Mucosa of rectum (tissue), 2 donors: ENCODE results near the gene OR52A5.

Source experiments
- H3K27ac ChIP-seq, 2 donors: one replicate each; pipeline ENCODE4 v1.7.0; 2013; ENCODE audit warnings: inconsistent platforms in 2 of 2, low read depth in 2 of 2, low read length in 2 of 2
- H3K27me3 ChIP-seq, 2 donors: one replicate each; pipeline ENCODE4 v1.7.0; 2013; ENCODE audit warnings: low read length in 2 of 2; ENCODE audit not compliant: control insufficient read depth in 2 of 2, insufficient read depth in 2 of 2
- H3K36me3 ChIP-seq, 2 donors: one replicate each; pipeline ENCODE4 v1.7.0; 2013; ENCODE audit warnings: low read length in 2 of 2; ENCODE audit not compliant: control insufficient read depth in 2 of 2, insufficient read depth in 2 of 2
- H3K4me1 ChIP-seq, 2 donors: one replicate each; pipeline ENCODE4 v1.7.0; 2013; ENCODE audit warnings: low read length in 2 of 2, mild to moderate bottlenecking in 1 of 2; ENCODE audit not compliant: control insufficient read depth in 2 of 2, insufficient read depth in 2 of 2
- H3K4me3 ChIP-seq, 2 donors: one replicate each; pipeline ENCODE4 v1.7.0; 2013; ENCODE audit warnings: low read length in 2 of 2
- H3K9ac ChIP-seq, 2 donors: one replicate each; pipeline ENCODE4 v1.7.0; 2013; ENCODE audit warnings: low read length in 2 of 2, low read depth in 1 of 2, mild to moderate bottlenecking in 1 of 2
- H3K9me3 ChIP-seq, 2 donors: one replicate each; pipeline ENCODE4 v1.7.0; 2013; ENCODE audit warnings: low read length in 2 of 2; ENCODE audit not compliant: control insufficient read depth in 2 of 2
- donor health status: healthy.
- donor health status: Normal muscosa, but diverticular disease.

OR52A5 gene

DNA sequence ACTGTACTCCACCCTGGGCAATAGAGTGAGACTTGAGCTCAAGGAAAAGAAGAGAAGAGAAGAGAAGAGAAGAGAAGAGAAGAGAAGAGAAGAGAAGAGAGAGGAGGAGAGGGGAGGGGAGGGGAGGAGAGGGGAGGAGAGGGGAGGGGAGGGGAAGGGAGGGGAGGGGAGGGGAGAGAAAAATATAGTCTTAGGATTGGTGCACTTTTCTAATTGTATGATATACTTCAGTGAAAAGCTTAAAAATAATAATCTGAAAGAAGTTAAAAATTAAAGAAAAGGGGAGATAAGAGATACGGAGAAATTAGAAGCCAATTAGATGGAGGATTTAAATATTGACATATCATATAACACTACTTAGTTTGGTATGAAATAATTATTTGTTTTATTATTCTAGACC lies 19.3 kb downstream of the OR52A5 start:
- H3K9ac ChIP-seq = no peak overlapping the region

DNA sequence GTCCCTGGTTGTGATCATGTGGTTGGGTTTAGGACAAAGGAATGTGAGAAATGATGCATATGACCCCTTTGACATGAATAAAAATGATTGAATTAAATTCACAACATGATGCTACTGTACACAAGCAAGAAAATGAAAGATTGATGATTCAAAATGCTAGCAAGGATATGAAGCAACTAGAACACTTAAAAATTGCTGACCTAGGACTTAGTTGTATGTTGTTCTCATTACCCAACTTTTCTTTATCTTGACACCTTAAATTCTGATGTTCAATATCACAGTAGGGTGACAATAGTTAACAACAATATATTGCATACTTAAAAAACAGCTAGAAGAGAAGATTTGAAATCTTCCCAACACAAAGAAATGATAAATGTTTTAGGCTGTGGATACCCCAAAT lies 20.6 kb downstream of the OR52A5 start:
- Histone ChIP-seq H3K4me3 (no peak overlapping the region), H3K27ac (no peak overlapping the region), H3K4me1 (no peaks in the 10 kb centered on the region), H3K27me3 (no peaks in the 10 kb centered on the region), H3K9me3 (no peaks in the 10 kb centered on the region), H3K36me3 (no peaks in the 10 kb centered on the region), H3K9ac (no peak overlapping the region)

More for the DNA sequence above, 19.3 kb downstream of the OR52A5 start:
- Histone ChIP-seq H3K9me3 (no peaks in the 10 kb centered on the region), H3K27me3 (no peaks in the 10 kb centered on the region), H3K4me3 (no peak overlapping the region), H3K4me1 (no peaks in the 10 kb centered on the region), H3K36me3 (no peaks in the 10 kb centered on the region), H3K27ac (no peak overlapping the region)

DNA sequence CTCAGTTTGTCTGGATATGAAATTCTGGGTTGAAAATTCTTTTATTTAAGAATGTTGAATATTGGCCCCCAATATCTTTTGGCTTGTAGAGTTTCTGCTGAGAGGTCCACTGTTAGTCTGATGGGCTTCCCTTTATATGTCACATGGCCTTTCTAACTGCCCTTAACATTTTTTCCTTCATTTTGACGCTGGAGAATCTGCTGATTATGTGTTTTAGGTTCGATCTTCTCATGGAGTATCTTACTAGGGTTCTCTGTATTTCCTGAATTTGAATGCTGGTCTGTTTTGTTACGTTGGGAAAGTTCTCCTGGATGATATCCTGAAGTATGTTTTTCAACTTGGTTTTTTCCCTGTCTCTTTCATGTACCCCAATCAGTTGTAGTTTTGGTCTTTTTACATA lies 22.8 kb downstream of the OR52A5 start:
- Histone ChIP-seq H3K9me3 (no peaks in the 10 kb centered on the region), H3K27me3 (no peaks in the 10 kb centered on the region), H3K4me1 (no peaks in the 10 kb centered on the region), H3K27ac (no peak overlapping the region), H3K4me3 (no peak overlapping the region), H3K36me3 (no peaks in the 10 kb centered on the region), H3K9ac (no peak overlapping the region)

DNA sequence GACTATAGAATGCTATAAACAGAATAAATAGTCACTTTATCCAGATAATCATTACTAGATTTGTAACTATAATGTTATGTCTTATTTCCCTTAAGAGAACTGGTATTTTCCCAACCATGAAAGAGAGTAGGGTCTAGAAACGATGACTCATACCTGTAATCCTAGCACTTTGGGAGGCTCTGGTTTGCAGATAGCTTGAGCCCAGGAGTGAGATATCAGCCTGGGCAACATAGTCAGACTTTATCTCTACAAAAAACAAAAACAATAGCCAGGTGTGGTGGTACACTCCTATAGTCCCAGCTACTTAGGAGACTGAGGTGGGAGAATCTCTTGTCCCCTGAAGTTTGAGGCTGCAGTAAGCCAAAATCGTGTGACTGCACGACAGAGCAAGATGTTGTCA lies 30.9 kb downstream of the OR52A5 start:
- no peak overlapping the region for H3K4me3 ChIP-seq
- H3K27ac ChIP-seq = no peak overlapping the region
- H3K27me3 ChIP-seq = no peaks in the 10 kb centered on the region
- no peaks in the 10 kb centered on the region for H3K4me1 ChIP-seq
- H3K9me3 ChIP-seq = no peaks in the 10 kb centered on the region
- H3K9ac ChIP-seq = no peak overlapping the region
- H3K36me3 ChIP-seq = no peaks in the 10 kb centered on the region

DNA sequence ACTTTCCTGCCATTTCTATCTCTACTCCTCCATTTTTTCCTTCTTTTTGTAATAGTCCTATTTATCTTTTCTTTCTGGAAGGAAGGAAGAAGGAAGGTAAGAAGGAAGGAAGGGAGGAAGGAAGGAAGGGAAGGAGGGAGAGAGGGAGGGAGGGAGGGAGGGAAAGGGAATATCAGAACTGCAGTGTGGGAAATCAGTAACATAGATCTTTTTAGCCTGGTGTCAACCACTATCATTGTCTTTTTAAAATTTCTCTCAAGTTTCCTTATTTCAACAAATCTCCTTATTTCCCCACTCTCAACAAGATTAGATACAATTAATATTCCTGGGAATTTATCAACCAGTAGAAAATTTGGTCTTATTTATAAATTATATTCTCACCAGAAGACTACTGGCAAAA lies 35.1 kb downstream of the OR52A5 start:
- no peak overlapping the region for H3K4me3 ChIP-seq
- H3K36me3 ChIP-seq = no peaks in the 10 kb centered on the region
- H3K27ac ChIP-seq = no peak overlapping the region
- no peaks in the 10 kb centered on the region for H3K4me1 ChIP-seq
- H3K9me3 ChIP-seq = no peaks in the 10 kb centered on the region
- no peaks in the 10 kb centered on the region for H3K27me3 ChIP-seq
- no peak overlapping the region for H3K9ac ChIP-seq

DNA sequence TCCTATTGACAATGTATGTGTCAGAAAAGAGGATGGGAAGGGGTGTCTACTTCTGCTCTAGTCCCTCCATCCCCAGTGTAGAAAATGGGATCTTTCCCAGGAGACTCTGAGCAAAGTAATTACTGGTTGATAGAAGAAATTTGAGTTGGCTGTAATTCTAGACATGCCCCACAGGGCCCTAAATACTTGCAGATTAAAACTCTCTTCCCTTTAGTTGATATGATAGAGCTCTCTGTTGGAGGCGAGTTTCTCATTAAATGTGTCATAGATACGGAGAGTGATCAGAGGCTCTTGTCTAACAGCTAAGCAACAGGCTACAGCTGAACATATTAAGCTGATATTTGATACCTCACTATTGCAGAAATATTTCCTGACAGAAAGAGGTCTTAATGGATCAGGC lies 35.9 kb downstream of the OR52A5 start:
- Histone ChIP-seq H3K27ac (no peak overlapping the region), H3K36me3 (no peaks in the 10 kb centered on the region), H3K4me1 (no peaks in the 10 kb centered on the region), H3K9me3 (no peaks in the 10 kb centered on the region), H3K4me3 (no peak overlapping the region), H3K9ac (no peak overlapping the region), H3K27me3 (no peaks in the 10 kb centered on the region)

DNA sequence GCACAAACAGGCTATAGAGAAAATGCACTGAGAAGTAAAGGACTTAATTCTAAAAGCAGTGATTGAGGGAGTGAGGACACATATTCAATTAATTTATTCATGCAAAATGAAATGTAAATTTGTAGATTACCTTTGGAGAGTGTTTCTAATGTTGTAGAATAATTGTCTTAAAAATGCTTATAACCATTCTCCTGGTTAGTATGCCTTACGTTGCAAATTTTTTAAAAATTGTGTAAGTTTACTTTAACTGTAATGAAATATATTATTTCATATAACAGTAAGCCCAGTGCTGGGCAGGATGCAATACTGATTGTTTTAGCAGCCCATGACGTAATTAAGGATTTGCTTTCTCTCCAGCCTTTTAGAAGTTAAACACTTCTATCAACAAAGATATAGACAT lies 42.1 kb downstream of the OR52A5 start:
- Histone ChIP-seq H3K9ac (no peak overlapping the region), H3K4me1 (no peaks in the 10 kb centered on the region), H3K36me3 (no peaks in the 10 kb centered on the region), H3K27me3 (no peaks in the 10 kb centered on the region), H3K4me3 (no peak overlapping the region), H3K9me3 (no peaks in the 10 kb centered on the region), H3K27ac (no peak overlapping the region)

DNA sequence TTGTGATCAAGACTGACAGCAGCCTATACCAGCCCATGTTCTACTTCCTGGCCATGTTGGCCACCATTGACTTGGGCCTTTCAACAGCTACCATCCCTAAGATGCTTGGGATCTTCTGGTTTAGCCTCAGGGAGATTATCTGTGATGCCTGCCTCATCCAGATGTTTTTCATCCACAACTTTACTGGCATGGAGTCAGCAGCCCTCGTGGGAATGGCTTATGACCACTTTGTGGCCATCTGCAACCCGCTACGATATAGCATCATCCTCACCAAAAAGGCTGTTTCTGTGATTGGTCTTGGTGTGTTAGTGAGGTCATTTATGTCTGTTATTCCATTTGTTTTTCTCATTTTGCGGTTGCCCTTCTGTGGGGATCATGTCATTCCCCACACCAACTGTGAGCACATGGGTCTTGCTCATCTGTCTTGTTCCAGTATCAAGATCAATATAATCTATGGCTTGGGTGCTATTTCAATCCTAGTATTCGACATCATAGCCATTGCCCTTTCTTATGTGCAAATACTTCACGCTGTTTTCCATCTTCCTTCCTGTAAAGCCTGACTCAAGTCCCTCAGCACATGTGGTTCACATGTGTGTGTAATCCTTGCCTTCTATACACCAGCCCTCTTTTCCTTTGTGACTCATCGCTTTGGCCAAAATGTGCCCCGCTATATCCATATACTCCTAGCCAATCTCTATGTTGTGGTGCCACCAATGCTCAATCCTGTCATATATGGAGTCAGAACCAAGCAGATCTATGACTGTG lies 45.2 kb downstream of the OR52A5 start:
- no peaks in the 10 kb centered on the region for H3K9me3 ChIP-seq
- H3K4me3 ChIP-seq = no peak overlapping the region
- H3K9ac ChIP-seq = no peak overlapping the region
- H3K4me1 ChIP-seq = no peaks in the 10 kb centered on the region
- H3K27me3 ChIP-seq = no peaks in the 10 kb centered on the region
- no peak overlapping the region for H3K27ac ChIP-seq
- H3K36me3 ChIP-seq = no peaks in the 10 kb centered on the region

DNA sequence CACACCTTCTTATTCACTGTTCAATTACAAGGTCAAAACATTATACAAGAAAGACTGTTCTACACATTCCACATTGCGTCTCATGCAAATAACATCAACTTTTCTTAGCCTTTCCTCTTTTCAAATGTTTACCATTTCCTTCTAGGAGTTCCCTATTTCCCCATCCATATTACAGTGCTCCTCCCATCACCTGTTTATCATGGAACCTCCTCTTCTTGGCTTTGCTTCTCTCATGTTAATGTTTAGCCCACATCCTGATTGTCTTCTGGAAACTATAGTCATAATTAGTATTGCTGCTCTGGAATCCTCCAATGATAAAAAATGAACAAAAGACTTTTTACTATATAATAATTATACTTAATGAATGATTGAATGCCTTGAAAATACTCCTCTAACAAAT lies 47.5 kb downstream of the OR52A5 start:
- Histone ChIP-seq H3K4me1 (no peaks in the 10 kb centered on the region), H3K9me3 (no peaks in the 10 kb centered on the region), H3K4me3 (no peak overlapping the region), H3K9ac (no peak overlapping the region), H3K27me3 (no peaks in the 10 kb centered on the region), H3K36me3 (no peaks in the 10 kb centered on the region), H3K27ac (no peak overlapping the region)

DNA sequence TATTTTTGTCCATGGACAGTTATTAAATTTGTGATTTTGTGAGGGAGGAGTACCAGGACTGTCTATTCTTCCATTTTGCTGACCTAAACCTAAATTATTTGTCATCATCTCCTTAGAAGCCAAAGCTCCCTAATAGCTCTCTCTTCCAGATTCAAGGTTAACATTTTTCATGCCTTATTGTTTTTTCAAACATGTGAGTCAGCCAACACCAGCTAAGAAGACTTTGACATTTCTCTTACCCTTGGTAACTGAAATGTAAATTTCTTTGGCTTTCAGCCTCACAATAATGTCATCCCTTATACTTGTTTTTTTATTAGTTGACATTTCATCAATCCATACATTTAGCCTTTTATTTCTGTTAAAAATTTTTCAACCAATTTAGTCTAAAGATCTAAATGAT lies 49.6 kb downstream of the OR52A5 start:
- Histone ChIP-seq H3K36me3 (no peaks in the 10 kb centered on the region), H3K4me1 (no peaks in the 10 kb centered on the region), H3K27ac (no peak overlapping the region), H3K9me3 (no peaks in the 10 kb centered on the region), H3K9ac (no peak overlapping the region), H3K27me3 (no peaks in the 10 kb centered on the region), H3K4me3 (no peak overlapping the region)

DNA sequence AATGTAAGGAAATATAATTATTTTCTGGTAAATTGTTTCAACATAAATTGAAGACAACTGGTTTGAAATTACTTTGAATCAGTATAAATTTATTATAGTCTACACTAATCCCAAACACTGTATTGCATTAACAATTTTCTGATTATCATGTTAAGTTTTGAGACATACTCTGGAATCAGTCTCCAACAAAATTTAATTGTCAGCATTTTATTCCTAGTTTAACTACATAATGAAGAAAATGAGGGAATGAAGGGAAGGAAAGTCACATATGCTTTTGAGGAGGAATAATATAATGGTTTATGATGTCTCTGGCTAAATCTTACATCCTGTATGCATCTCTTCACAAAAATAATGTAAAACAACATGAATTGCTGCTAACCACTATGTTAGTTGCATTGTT lies 54.6 kb downstream of the OR52A5 start:
- H3K27me3 ChIP-seq = no peaks in the 10 kb centered on the region
- H3K36me3 ChIP-seq = no peaks in the 10 kb centered on the region
- no peak overlapping the region for H3K4me3 ChIP-seq
- H3K9me3 ChIP-seq = no peaks in the 10 kb centered on the region
- no peak overlapping the region for H3K9ac ChIP-seq
- no peak overlapping the region for H3K27ac ChIP-seq
- H3K4me1 ChIP-seq = no peaks in the 10 kb centered on the region
